GM21619 (cell line): ENCODE results near the gene RALA.
"Not testable (repeated sequence)": the region's sequence is repeated elsewhere in the genome, so short reads cannot be mapped to it uniquely, and the experiment has no call there.

ENCODE experiments used
- ATAC-seq: cut with Tn5 transposase; IDR thresholded peaks from one replicate; pipeline ENCODE4 v1.9.1; 2021; ENCODE audit not compliant: unreplicated experiment

The RALA gene

GRCh38 chr7:39681887-39682441 lies 58.6 kb downstream of the RALA start:
- ATAC-seq = no peak

- no peak for ATAC-seq
Observed at GRCh38 chr7:39683216-39683845, 60.0 kb downstream of the RALA start.

GRCh38 chr7:39686261-39686924 lies 63.0 kb downstream of the RALA start:
- ATAC-seq = peak; percentile 87

GRCh38 chr7:39688611-39689480 lies 65.5 kb downstream of the RALA start:
- no peak for ATAC-seq

- no peak for ATAC-seq
Observed at GRCh38 chr7:39691821-39692220, 68.4 kb downstream of the RALA start.

- not testable (repeated sequence) for ATAC-seq
Observed at GRCh38 chr7:39693086-39693485, 69.7 kb downstream of the RALA start.

GRCh38 chr7:39693812-39694211 lies 70.4 kb downstream of the RALA start:
- no peak for ATAC-seq

GRCh38 chr7:39695852-39696586 lies 72.6 kb downstream of the RALA start:
- no peak for ATAC-seq

- no peak for ATAC-seq
Observed at GRCh38 chr7:39696631-39697030, 73.3 kb downstream of the RALA start.

- no peak for ATAC-seq
Observed at GRCh38 chr7:39697483-39697882, 74.1 kb downstream of the RALA start.

GRCh38 chr7:39700165-39700564 lies 76.8 kb downstream of the RALA start:
- no peak for ATAC-seq

GRCh38 chr7:39700932-39701331 lies 77.6 kb downstream of the RALA start:
- no peak for ATAC-seq

- no peak for ATAC-seq
Observed at GRCh38 chr7:39702133-39702532, 78.8 kb downstream of the RALA start.

GRCh38 chr7:39703144-39703543 lies 79.8 kb downstream of the RALA start:
- ATAC-seq = no peak

- no peak for ATAC-seq
Observed at GRCh38 chr7:39709029-39709428, 85.7 kb downstream of the RALA start.

GRCh38 chr7:39709768-39710311 lies 86.5 kb downstream of the RALA start:
- ATAC-seq = peak; percentile 89

- no peak for ATAC-seq
Observed at GRCh38 chr7:39712751-39713150, 89.4 kb downstream of the RALA start.

GRCh38 chr7:39714447-39715091 lies 91.2 kb downstream of the RALA start:
- ATAC-seq = no peak

- no peak for ATAC-seq
Observed at GRCh38 chr7:39720586-39720985, 97.2 kb downstream of the RALA start.

GRCh38 chr7:39721345-39721744 lies 98.0 kb downstream of the RALA start:
- no peak for ATAC-seq
